Parathyroid adenoma (tissue), 2 donors: ENCODE results near the gene GSTO1.

Source experiments
- H2AFZ ChIP-seq: fragments of 300-600 bp; sonication (generic); one replicate; pipeline ENCODE4 v1.7.0; 2017; ENCODE audit warnings: antibody characterized with exemption, mild to moderate bottlenecking
- H3K27ac ChIP-seq: fragments of 300-600 bp; sonication (generic); one replicate; pipeline ENCODE4 v1.7.0; 2017
- H3K27me3 ChIP-seq: fragments of 300-600 bp; sonication (generic); one replicate; pipeline ENCODE4 v1.7.0; 2017; ENCODE audit warnings: low read length; ENCODE audit not compliant: control insufficient read depth, insufficient read depth
- H3K36me3 ChIP-seq: fragments of 300-600 bp; sonication (generic); one replicate; pipeline ENCODE4 v1.7.0; 2017; ENCODE audit warnings: low read length; ENCODE audit not compliant: control insufficient read depth, insufficient read depth
- H3K4me1 ChIP-seq: fragments of 300-600 bp; sonication (generic); one replicate; pipeline ENCODE4 v1.7.0; 2017; ENCODE audit warnings: control low read depth
- H3K4me2 ChIP-seq: fragments of 300-600 bp; sonication (generic); one replicate; pipeline ENCODE4 v1.7.0; 2017; ENCODE audit warnings: low read length
- H3K4me3 ChIP-seq: fragments of 300-600 bp; sonication (generic); one replicate; pipeline ENCODE4 v1.7.0; 2017; ENCODE audit warnings: low read depth, low read length
- H3K79me2 ChIP-seq: fragments of 300-600 bp; sonication (generic); one replicate; pipeline ENCODE4 v1.7.0; 2017; ENCODE audit warnings: control low read depth
- H3K9ac ChIP-seq: fragments of 300-600 bp; sonication (generic); one replicate; pipeline ENCODE4 v1.7.0; 2017; ENCODE audit warnings: mild to moderate bottlenecking
- H3K9me3 ChIP-seq: fragments of 300-600 bp; sonication (generic); one replicate; pipeline ENCODE4 v1.7.0; 2017; ENCODE audit warnings: low read length; ENCODE audit not compliant: control insufficient read depth
- TF ChIP-seq, protein P1 (sequence below): fragments of 300-600 bp; sonication (generic); IDR thresholded peaks from one replicate; pipeline ENCODE4 v1.7.0; 2017; ENCODE audit warnings: antibody characterized with exemption, mild to moderate bottlenecking
- donor health status: primary hyperparathyroidism.

GSTO1 gene

DNA sequence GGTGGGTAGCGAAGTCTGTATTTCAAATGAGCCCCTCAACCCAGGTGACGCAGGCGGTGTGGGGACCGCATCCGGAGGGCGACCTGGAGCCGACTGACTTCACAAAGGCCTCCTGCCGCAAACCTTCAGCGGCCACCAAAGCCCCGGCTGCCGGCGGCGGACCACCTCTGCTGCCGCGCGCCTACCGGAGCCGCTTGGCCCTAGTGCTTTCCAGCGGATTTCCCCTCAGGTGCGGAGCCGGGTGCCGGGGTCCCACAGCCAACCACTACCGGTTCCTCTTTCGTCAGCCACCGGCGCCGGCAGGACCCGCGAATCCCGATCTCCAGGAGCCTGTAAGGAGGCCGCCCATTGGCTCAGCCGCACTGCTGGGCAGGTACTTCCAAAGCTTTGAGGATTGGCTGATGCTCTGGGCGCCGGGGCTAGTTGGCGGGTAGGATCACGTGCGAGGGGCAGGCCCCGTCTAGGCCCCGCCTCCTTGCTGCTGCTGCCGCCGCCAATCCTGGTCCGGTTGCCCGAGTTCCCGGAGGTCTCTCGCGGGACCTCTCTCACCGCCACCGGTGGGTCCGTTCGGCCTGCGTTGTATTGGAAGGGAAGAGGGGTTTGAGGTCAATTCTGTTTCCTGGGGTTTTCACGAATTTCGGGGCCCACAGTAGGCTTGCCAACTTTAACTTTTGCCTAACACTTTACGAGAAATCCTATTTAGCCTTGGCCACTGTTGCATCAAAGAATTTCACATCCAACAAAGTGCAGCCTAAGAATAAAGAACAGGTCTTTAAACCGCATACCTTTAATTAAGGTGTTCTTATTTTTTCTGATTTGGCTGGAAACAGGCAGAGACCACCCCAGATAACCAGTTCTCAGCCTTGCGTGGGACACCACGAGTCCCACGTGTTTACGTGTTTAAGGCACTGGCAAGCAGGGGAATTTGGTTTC is 14.3 kb downstream of the GSTO1 start, which contains the start of gene GSTO2:
Gene GSTO2 (plus strand): TSS at position 472 of the 933 bp plus-strand sequence. CDS start 5,732 bp downstream, outside the sequence.
- TF ChIP-seq, protein P1, sequence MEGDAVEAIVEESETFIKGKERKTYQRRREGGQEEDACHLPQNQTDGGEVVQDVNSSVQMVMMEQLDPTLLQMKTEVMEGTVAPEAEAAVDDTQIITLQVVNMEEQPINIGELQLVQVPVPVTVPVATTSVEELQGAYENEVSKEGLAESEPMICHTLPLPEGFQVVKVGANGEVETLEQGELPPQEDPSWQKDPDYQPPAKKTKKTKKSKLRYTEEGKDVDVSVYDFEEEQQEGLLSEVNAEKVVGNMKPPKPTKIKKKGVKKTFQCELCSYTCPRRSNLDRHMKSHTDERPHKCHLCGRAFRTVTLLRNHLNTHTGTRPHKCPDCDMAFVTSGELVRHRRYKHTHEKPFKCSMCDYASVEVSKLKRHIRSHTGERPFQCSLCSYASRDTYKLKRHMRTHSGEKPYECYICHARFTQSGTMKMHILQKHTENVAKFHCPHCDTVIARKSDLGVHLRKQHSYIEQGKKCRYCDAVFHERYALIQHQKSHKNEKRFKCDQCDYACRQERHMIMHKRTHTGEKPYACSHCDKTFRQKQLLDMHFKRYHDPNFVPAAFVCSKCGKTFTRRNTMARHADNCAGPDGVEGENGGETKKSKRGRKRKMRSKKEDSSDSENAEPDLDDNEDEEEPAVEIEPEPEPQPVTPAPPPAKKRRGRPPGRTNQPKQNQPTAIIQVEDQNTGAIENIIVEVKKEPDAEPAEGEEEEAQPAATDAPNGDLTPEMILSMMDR = no peak
- H3K4me2 ChIP-seq = peak within 1 kb of the TSS; percentile 91
- H3K79me2 ChIP-seq = peaks cover 6% of the 10 kb centered on the region
- H3K27ac ChIP-seq = peak within 1 kb of the TSS; percentile 76
- H3K9me3 ChIP-seq = no peaks in the 10 kb centered on the region
- H3K36me3 ChIP-seq = no peaks in the 10 kb centered on the region
- H3K27me3 ChIP-seq = no peaks in the 10 kb centered on the region
- H3K4me3 ChIP-seq = peak within 1 kb of the TSS; percentile 74
- peak within 1 kb of the TSS; percentile 46 for H3K9ac ChIP-seq
- peaks cover 4% of the 10 kb centered on the region for H3K4me1 ChIP-seq
- peak within 1 kb of the TSS; percentile 90 for H2AFZ ChIP-seq

- Histone ChIP-seq H3K79me2 (peaks cover 5% of the 10 kb centered on the region), H3K9me3 (no peaks in the 10 kb centered on the region), H3K4me1 (peaks cover 11% of the 10 kb centered on the region), H3K4me3 (no peak overlapping the region), H3K4me2 (no peak overlapping the region), H3K27me3 (no peaks in the 10 kb centered on the region), H3K9ac (no peak overlapping the region), H3K27ac (no peak overlapping the region), H3K36me3 (no peaks in the 10 kb centered on the region), H2AFZ (no peak overlapping the region)
- TF ChIP-seq, protein P1 = no peak
These were observed 18.6 kb downstream of the GSTO1 start for GRCh38 chr10:104273286-104273685.

- no peaks in the 10 kb centered on the region for H3K27me3 ChIP-seq
- no peaks in the 10 kb centered on the region for H3K36me3 ChIP-seq
- TF ChIP-seq, protein P1 = no peak
- H2AFZ ChIP-seq = peak overlapping the region; percentile 85
- H3K4me1 ChIP-seq = peaks cover 10% of the 10 kb centered on the region
- H3K9me3 ChIP-seq = no peaks in the 10 kb centered on the region
- no peak overlapping the region for H3K9ac ChIP-seq
- H3K4me3 ChIP-seq = no peak overlapping the region
- H3K4me2 ChIP-seq = no peak overlapping the region
- peaks cover 7% of the 10 kb centered on the region for H3K79me2 ChIP-seq
- no peak overlapping the region for H3K27ac ChIP-seq
These were observed 19.3 kb downstream of the GSTO1 start for GRCh38 chr10:104273899-104274575.

DNA sequence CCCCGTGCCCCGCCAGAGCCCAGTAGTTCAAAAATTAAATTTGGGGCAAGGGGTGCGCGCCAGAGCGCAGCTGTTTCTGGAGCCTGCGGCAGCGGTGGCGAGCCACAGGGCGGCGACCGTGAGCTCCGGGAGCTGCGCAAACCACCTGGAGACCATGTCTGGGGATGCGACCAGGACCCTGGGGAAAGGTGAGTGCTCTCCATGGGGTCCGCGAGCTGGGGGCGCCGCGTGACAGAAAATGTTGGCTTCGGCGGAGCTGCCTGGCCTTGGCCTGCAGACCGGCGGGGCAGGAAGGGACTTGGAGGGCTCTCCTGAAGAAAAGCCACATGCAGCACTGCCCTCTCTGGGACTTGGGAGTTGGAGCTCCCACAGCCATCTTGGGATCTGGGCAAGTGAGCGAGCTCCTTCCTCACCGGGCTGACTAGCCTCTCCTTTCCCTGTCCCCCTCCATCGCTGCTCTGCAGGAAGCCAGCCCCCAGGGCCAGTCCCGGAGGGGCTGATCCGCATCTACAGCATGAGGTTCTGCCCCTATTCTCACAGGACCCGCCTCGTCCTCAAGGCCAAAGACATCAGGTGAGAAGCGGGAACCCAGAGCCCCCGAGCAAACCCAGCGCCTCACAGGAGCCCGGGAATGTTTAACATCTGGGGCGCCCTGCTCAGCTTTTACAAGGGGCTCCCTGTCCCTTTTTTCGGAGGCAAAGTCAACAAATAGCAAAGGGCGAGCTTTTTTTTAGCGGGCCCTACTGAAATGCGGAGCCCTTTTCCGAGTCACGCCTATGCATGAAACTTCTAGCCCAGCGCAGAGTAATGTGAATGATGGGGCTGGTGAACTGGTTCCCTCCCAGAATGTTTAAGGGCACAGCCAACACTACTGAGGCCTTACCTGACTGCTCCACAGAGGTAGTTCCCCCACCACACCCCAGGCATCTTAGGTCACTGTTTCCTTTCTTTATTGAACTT is 20.4 kb downstream of the GSTO1 start:
- peak overlapping the region; percentile 85 for H2AFZ ChIP-seq
- peak overlapping the region; percentile 20 for H3K27ac ChIP-seq
- H3K4me3 ChIP-seq = no peak overlapping the region
- H3K4me1 ChIP-seq = peaks cover 10% of the 10 kb centered on the region
- H3K27me3 ChIP-seq = no peaks in the 10 kb centered on the region
- H3K9me3 ChIP-seq = no peaks in the 10 kb centered on the region
- H3K4me2 ChIP-seq = peak overlapping the region; percentile 16
- H3K36me3 ChIP-seq = no peaks in the 10 kb centered on the region
- H3K9ac ChIP-seq = no peak overlapping the region
- peaks cover 10% of the 10 kb centered on the region for H3K79me2 ChIP-seq
- TF ChIP-seq, protein P1 = peak; percentile 92
